Measurements from ENCODE around the gene PRKAG3.

DNA sequence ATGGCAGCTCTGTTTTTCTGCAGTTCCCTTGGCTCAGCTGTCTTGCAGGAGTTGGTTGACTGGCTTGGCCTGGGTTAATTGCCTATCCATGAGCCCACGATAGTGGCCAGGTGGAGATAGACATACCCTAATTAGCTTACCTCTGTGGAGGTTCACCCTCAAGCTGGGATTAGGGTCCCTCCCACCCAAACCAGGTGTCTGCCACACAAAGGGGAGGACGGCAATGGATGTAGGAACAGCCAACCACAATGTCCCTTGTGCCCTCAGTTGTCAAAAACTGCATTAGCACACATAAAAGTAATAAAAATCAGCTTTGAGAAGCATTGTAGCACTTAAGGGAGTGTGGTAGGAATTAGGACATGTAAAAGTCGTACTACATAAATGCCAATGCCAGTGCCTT, 45.5 kb downstream of the PRKAG3 start:
- TF ChIP-seq EZH2 (IDR thresholded peaks at IDR 0.05; ENCODE audit: insufficient read depth, poor library complexity, severe bottlenecking) (no peak), EZH2phosphoT487 (IDR thresholded peaks at IDR 0.05; ENCODE audit: insufficient read depth, low read depth) (no peak)
